ENCODE results near the gene SRP9. TPM values are rescaled to one million over a fixed set of nuclear protein-coding genes. Genes with fewer than 3 reads are reported as not detected.
"Not testable (repeated sequence)": the region's sequence is repeated elsewhere in the genome, so short reads cannot be mapped to it uniquely, and the experiment has no call there.

SRP9 gene
- total RNA-seq, 8 experiments from 2014 or later: 137 to 674 (median 404) TPM

GRCh38 chr1:225824533-225824941, 46.9 kb downstream of the SRP9 start:
- no peaks in the 10 kb centered on the region for H3K4me1 ChIP-seq (replicated peaks in 1 of 2)
- no peak overlapping the region for H3K4me3 ChIP-seq
- no peak overlapping the region for H3K27ac ChIP-seq
- WGBS, 10 experiments: 44 to 100% (median 74%) methylated on average over 1 to 9 of the region's 12 CpGs; no CpG with 5 or more reads in 2 of the 10 experiments
- ATAC-seq (replicated peaks in 6 of 8): peak in 2 of 8 experiments; percentile 12 to 18
- in situ Hi-C loops (cut with MboI; ENCODE audit: low pct_unique_long_range_greater_than_20kb in 2 of 9, low sequenced_read_pairs in 9 of 9, unreplicated experiment in 9 of 9): no loop called here

DNA sequence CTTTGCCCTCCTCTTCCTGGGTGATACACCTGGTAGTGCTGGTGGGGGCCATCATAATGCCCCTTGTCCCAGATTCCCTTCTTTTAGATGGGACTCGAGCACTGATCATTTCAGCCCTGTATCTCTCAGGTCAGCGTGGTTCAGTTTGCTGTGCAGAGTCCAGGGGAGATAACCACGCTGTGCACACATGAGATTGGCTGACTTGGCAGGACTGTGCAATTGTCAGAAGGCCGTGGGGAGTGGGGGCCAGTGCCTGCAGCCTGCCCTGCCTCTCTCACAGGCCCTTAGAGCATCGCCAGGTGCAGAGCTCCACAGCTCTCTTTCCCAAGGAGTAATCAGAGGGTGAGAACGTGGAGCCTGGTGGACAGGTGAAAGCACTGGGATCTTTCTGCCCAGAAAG, 47.5 kb downstream of the SRP9 start:
- in situ Hi-C loops (cut with MboI; ENCODE audit: low pct_unique_long_range_greater_than_20kb in 2 of 9, low sequenced_read_pairs in 9 of 9, unreplicated experiment in 9 of 9): no loop called here
- WGBS, 10 experiments: 68 to 95% (median 80%) methylated on average over 1 to 6 of the region's 6 CpGs; no CpG with 5 or more reads in 3 of the 10 experiments
- H3K4me1 ChIP-seq (replicated peaks in 1 of 2): no peaks in the 10 kb centered on the region
- H3K4me3 ChIP-seq: no peak overlapping the region
- ATAC-seq (replicated peaks in 6 of 8): peak in 6 of 8 experiments; percentile 12 to 50 (median 28)
- H3K27ac ChIP-seq: no peak overlapping the region

- no peak overlapping the region for H3K4me3 ChIP-seq
- 27 to 83% (median 74%) methylated on average over 1 to 6 of the region's 7 CpGs; no CpG with 5 or more reads in 2 of the 10 experiments for WGBS, 10 experiments
- ATAC-seq (replicated peaks in 6 of 8): peak; percentile 42 to 93 (median 66)
- no peak overlapping the region for H3K27ac ChIP-seq
- H3K4me1 ChIP-seq (replicated peaks in 1 of 2): no peaks in the 10 kb centered on the region
- in situ Hi-C loops (cut with MboI; ENCODE audit: low pct_unique_long_range_greater_than_20kb in 2 of 9, low sequenced_read_pairs in 9 of 9, unreplicated experiment in 9 of 9): no loop called here
Observed at GRCh38 chr1:225825607-225826007, 48.0 kb downstream of the SRP9 start.

DNA sequence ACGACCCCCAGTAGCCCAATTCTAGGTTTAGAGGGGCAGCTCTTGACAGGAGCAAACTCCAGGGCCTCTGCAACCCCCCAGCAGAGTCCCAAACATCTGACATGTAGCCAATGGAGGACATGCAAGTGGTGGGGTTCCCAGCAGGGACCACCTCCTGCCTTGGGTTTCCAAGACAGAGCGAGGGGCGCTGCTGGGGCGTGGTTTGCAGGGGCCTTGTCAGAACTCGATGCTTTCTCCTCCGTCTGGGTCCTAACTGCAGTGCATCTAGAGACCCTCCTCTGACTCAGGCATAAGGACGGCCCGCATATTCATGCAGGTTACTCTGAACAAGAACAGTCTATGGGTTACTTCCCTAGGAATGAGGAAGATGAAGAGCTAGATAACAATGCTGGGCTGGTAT, 49.5 kb downstream of the SRP9 start:
- WGBS, 10 experiments: 64 to 90% (median 76%) methylated on average over 2 to 7 of the region's 8 CpGs; no CpG with 5 or more reads in 6 of the 10 experiments
- no peak overlapping the region for H3K4me3 ChIP-seq
- no peak for ATAC-seq (replicated peaks in 6 of 8)

GRCh38 chr1:225828706-225829345, 51.2 kb downstream of the SRP9 start:
- Histone ChIP-seq H3K4me1 (replicated peaks in 1 of 2) (no peaks in the 10 kb centered on the region), H3K27ac (no peak overlapping the region), H3K4me3 (no peak overlapping the region)
- WGBS, 10 experiments: 54 to 100% (median 83%) methylated on average over 1 to 7 of the region's 14 CpGs; no CpG with 5 or more reads in 5 of the 10 experiments
- no peak for ATAC-seq (replicated peaks in 6 of 8)
- in situ Hi-C loops (cut with MboI; ENCODE audit: low pct_unique_long_range_greater_than_20kb in 2 of 9, low sequenced_read_pairs in 9 of 9, unreplicated experiment in 9 of 9): no loop called here

More for the DNA sequence above, 49.5 kb downstream of the SRP9 start:
- in situ Hi-C loops (cut with MboI; ENCODE audit: low pct_unique_long_range_greater_than_20kb in 2 of 9, low sequenced_read_pairs in 9 of 9, unreplicated experiment in 9 of 9): no loop called here
- Histone ChIP-seq H3K4me1 (replicated peaks in 1 of 2) (no peaks in the 10 kb centered on the region), H3K27ac (no peak overlapping the region)

- 85 to 100% (median 100%) methylated on average over 1 to 6 of the region's 6 CpGs for WGBS, 10 experiments
- H3K4me1 ChIP-seq (replicated peaks in 1 of 2): no peaks in the 10 kb centered on the region
- H3K4me3 ChIP-seq: no peak overlapping the region
- in situ Hi-C loops (cut with MboI; ENCODE audit: low pct_unique_long_range_greater_than_20kb in 2 of 9, low sequenced_read_pairs in 9 of 9, unreplicated experiment in 9 of 9): no loop called here
- ATAC-seq (replicated peaks in 6 of 8): no peak
- no peak overlapping the region for H3K27ac ChIP-seq
Observed at GRCh38 chr1:225830841-225831240, 53.2 kb downstream of the SRP9 start.

- Histone ChIP-seq H3K4me3 (no peak overlapping the region), H3K27ac (no peak overlapping the region), H3K4me1 (replicated peaks in 1 of 2) (no peaks in the 10 kb centered on the region)
- 0 to 100% (median 90%) methylated on average over 1 to 6 of the region's 7 CpGs; no CpG with 5 or more reads in 2 of the 10 experiments for WGBS, 10 experiments
- ATAC-seq (replicated peaks in 6 of 8): peak in 1 of 8 experiments; percentile 52
- in situ Hi-C loops (cut with MboI; ENCODE audit: low pct_unique_long_range_greater_than_20kb in 2 of 9, low sequenced_read_pairs in 9 of 9, unreplicated experiment in 9 of 9): no loop called here
Observed at GRCh38 chr1:225834417-225835329, 57.0 kb downstream of the SRP9 start.

DNA sequence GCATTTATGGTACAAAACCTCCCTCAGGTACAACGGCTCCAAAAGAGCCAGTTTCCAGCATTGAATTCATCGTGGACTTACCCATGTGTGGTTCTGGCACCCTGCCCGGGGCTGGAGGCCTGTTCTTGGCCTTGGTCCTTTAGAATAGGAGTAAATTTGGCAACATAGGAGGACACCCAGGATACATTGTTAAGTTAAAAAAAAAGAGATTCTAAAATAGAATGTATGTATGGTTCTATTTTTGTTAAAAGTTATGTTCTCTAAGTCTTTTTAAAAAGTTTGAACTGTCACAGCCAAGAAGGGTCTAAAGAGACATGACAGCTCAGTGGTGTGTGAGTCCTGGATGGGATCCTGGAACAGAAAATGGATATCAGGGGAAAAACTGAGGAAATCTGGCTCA, 58.2 kb downstream of the SRP9 start:
- WGBS, 10 experiments: 0 to 100% (median 93%) methylated on average over 1 to 3 of the region's 3 CpGs; no CpG with 5 or more reads in 2 of the 10 experiments
- H3K4me1 ChIP-seq (replicated peaks in 1 of 2): no peaks in the 10 kb centered on the region
- in situ Hi-C loops (cut with MboI; ENCODE audit: low pct_unique_long_range_greater_than_20kb in 2 of 9, low sequenced_read_pairs in 9 of 9, unreplicated experiment in 9 of 9): no loop called here
- no peak overlapping the region for H3K27ac ChIP-seq
- no peak for ATAC-seq (replicated peaks in 6 of 8)
- H3K4me3 ChIP-seq: no peak overlapping the region

GRCh38 chr1:225836296-225836695, 58.7 kb downstream of the SRP9 start:
- 90 to 100% (median 94%) methylated on average over 1 to 4 of the region's 4 CpGs; no CpG with 5 or more reads in 2 of the 10 experiments for WGBS, 10 experiments
- in situ Hi-C loops (cut with MboI; ENCODE audit: low pct_unique_long_range_greater_than_20kb in 2 of 9, low sequenced_read_pairs in 9 of 9, unreplicated experiment in 9 of 9); H3K4me3 ChIP-seq; H3K4me1 ChIP-seq (replicated peaks in 1 of 2); H3K27ac ChIP-seq; ATAC-seq (replicated peaks in 6 of 8): not testable (repeated sequence)

GRCh38 chr1:225838793-225839192, 61.2 kb downstream of the SRP9 start:
- H3K4me1 ChIP-seq (replicated peaks in 1 of 2): peaks cover 0 to 4% of the 10 kb centered on the region in 2 donors
- 60 to 88% (median 87%) methylated on average over 1 to 12 of the region's 14 CpGs; no CpG with 5 or more reads in 5 of the 10 experiments for WGBS, 10 experiments
- ATAC-seq (replicated peaks in 6 of 8): no peak
- in situ Hi-C loops (cut with MboI; ENCODE audit: low pct_unique_long_range_greater_than_20kb in 2 of 9, low sequenced_read_pairs in 9 of 9, unreplicated experiment in 9 of 9): no loop called here
- no peak overlapping the region for H3K4me3 ChIP-seq
- no peak overlapping the region for H3K27ac ChIP-seq

Other genes with a start within 250 kb of the SRP9 start
- 100 to 1,000 TPM in 2 of 8 experiments, 10 to 100 TPM in 6; 11.1 to 172 (median 64.9) TPM for gene ENAH, start 124.7 kb upstream of the SRP9 start, total RNA-seq
- 10 to 100 TPM in 5 of 8 experiments, 1 to 10 TPM in 3; 8.1 to 56.2 (median 12.2) TPM for gene EPHX1, start 32.3 kb downstream of the SRP9 start, total RNA-seq
- 10 to 100 TPM in 3 of 8 experiments, 1 to 10 TPM in 5; 2.5 to 43.5 (median 9.1) TPM for gene TMEM63A, start 104.6 kb downstream of the SRP9 start, total RNA-seq
- gene LEFTY1, start 111.3 kb downstream of the SRP9 start, total RNA-seq: 1 to 10 TPM in 1 of 8 experiments, under 1 TPM in 5, not detected in 2; 0.31 to 1.4 (median 0.83) TPM
- gene PYCR2, start 146.4 kb downstream of the SRP9 start, total RNA-seq: 10 to 100 TPM; 51.3 to 92.2 (median 65.1) TPM
- 10 to 100 TPM in 1 of 8 experiments, 1 to 10 TPM in 1, under 1 TPM in 5, not detected in 1; 0.13 to 36.6 (median 0.63) TPM for gene LEFTY2, start 163.4 kb downstream of the SRP9 start, total RNA-seq
- 10 to 100 TPM; 21.7 to 30.9 (median 27.4) TPM for gene SDE2, start 221.5 kb downstream of the SRP9 start, total RNA-seq